ENCODE measurements around the gene USH2A. TPM values are rescaled to one million over a fixed set of nuclear protein-coding genes. Genes with fewer than 3 reads are reported as not detected.

The USH2A gene
- total RNA-seq, 4 donors from 2014 or later: 0.14 TPM; not detected in 3

GRCh38 chr1:216175714-216176113, 247.5 kb downstream of the USH2A start:
- Histone ChIP-seq H3K4me3 (no peak overlapping the region), H3K9me3 (no peaks in the 10 kb centered on the region), H3K27me3 (no peaks in the 10 kb centered on the region), H3K27ac (no peak overlapping the region), H3K4me1 (no peaks in the 10 kb centered on the region), H3K36me3 (no peaks in the 10 kb centered on the region)
- intact Hi-C loops (cut with DNase I; ENCODE audit: low total_unique reads): no loop called here
- TF ChIP-seq POLR2A (IDR thresholded peaks at IDR 0.05) (no peak), CTCF (IDR thresholded peaks at IDR 0.05) (no peak)
- DNase-seq: no peak

GRCh38 chr1:216173376-216173995, 249.8 kb downstream of the USH2A start:
- Histone ChIP-seq H3K4me1 (no peaks in the 10 kb centered on the region), H3K4me3 (no peak overlapping the region), H3K27ac (no peak overlapping the region), H3K27me3 (no peaks in the 10 kb centered on the region), H3K36me3 (no peaks in the 10 kb centered on the region), H3K9me3 (no peaks in the 10 kb centered on the region)
- TF ChIP-seq POLR2A (IDR thresholded peaks at IDR 0.05): no peak
- no peak for TF ChIP-seq CTCF (IDR thresholded peaks at IDR 0.05)
- intact Hi-C loops (cut with DNase I; ENCODE audit: low total_unique reads): no loop called here
- DNase-seq: no peak

GRCh38 chr1:216169351-216169750, 253.9 kb downstream of the USH2A start:
- intact Hi-C loops (cut with DNase I; ENCODE audit: low total_unique reads): no loop called here

GRCh38 chr1:216168546-216168945, 254.7 kb downstream of the USH2A start:
- Histone ChIP-seq H3K27ac (no peak overlapping the region), H3K4me1 (no peaks in the 10 kb centered on the region), H3K36me3 (no peaks in the 10 kb centered on the region), H3K27me3 (no peaks in the 10 kb centered on the region), H3K4me3 (no peak overlapping the region), H3K9me3 (no peaks in the 10 kb centered on the region)
- intact Hi-C loops (cut with DNase I; ENCODE audit: low total_unique reads): no loop called here
- TF ChIP-seq CTCF (IDR thresholded peaks at IDR 0.05): no peak
- TF ChIP-seq POLR2A (IDR thresholded peaks at IDR 0.05): no peak
- DNase-seq: no peak

More at GRCh38 chr1:216169351-216169750, 253.9 kb downstream of the USH2A start:
- H3K4me3 ChIP-seq: no peak overlapping the region
- TF ChIP-seq POLR2A (IDR thresholded peaks at IDR 0.05) (no peak), CTCF (IDR thresholded peaks at IDR 0.05) (no peak)
- DNase-seq: no peak
- no peaks in the 10 kb centered on the region for H3K9me3 ChIP-seq
- H3K27ac ChIP-seq: no peak overlapping the region
- H3K27me3 ChIP-seq: no peaks in the 10 kb centered on the region
- H3K36me3 ChIP-seq: no peaks in the 10 kb centered on the region
- H3K4me1 ChIP-seq: no peaks in the 10 kb centered on the region

- Histone ChIP-seq H3K27me3 (no peaks in the 10 kb centered on the region), H3K9me3 (no peaks in the 10 kb centered on the region), H3K4me3 (no peak overlapping the region), H3K27ac (no peak overlapping the region), H3K4me1 (no peaks in the 10 kb centered on the region), H3K36me3 (no peaks in the 10 kb centered on the region)
- TF ChIP-seq POLR2A (IDR thresholded peaks at IDR 0.05): no peak
- no peak for TF ChIP-seq CTCF (IDR thresholded peaks at IDR 0.05)
- intact Hi-C loops (cut with DNase I; ENCODE audit: low total_unique reads): no loop called here
- DNase-seq: no peak
Observed at GRCh38 chr1:216154063-216154462, 269.2 kb downstream of the USH2A start.
